Globus pallidus (tissue), 1 donor: ENCODE measurements around the gene CPNE2.

Experiments
- DNase-seq: peaks from one replicate; pipeline ENCODE4 v3.0.0-alpha.2; 2015; ENCODE audit warnings: low spot score

CPNE2 gene

GRCh38 chr16:57144027-57144426 lies 51.6 kb downstream of the CPNE2 start:
- DNase-seq, result no peak

GRCh38 chr16:57145046-57146021 lies 53.0 kb downstream of the CPNE2 start:
- no peak for DNase-seq

- DNase-seq, result no peak
These were observed 53.8 kb downstream of the CPNE2 start for GRCh38 chr16:57146040-57146647.

GRCh38 chr16:57146735-57147134 lies 54.4 kb downstream of the CPNE2 start:
- no peak for DNase-seq

- no peak for DNase-seq
These were observed 55.2 kb downstream of the CPNE2 start for GRCh38 chr16:57147381-57148221.

- DNase-seq, result no peak
These were observed 56.1 kb downstream of the CPNE2 start for GRCh38 chr16:57148481-57148880.

GRCh38 chr16:57149391-57149790 lies 57.0 kb downstream of the CPNE2 start:
- DNase-seq, result no peak

GRCh38 chr16:57150682-57151330 lies 58.4 kb downstream of the CPNE2 start:
- DNase-seq, result no peak

GRCh38 chr16:57151369-57151768 lies 59.0 kb downstream of the CPNE2 start:
- no peak for DNase-seq

GRCh38 chr16:57152096-57153093 lies 60.0 kb downstream of the CPNE2 start:
- DNase-seq, result peak; percentile 75

GRCh38 chr16:57153841-57154240 lies 61.5 kb downstream of the CPNE2 start:
- DNase-seq, result no peak

- DNase-seq, result no peak
These were observed 63.4 kb downstream of the CPNE2 start for GRCh38 chr16:57155702-57156350.

GRCh38 chr16:57156351-57156703 lies 63.9 kb downstream of the CPNE2 start:
- no peak for DNase-seq

GRCh38 chr16:57157533-57157932 lies 65.2 kb downstream of the CPNE2 start:
- DNase-seq, result no peak

- no peak for DNase-seq
These were observed 67.1 kb downstream of the CPNE2 start for GRCh38 chr16:57159447-57159846.

- no peak for DNase-seq
These were observed 71.5 kb downstream of the CPNE2 start for GRCh38 chr16:57163842-57164241.

- DNase-seq, result no peak
These were observed 73.1 kb downstream of the CPNE2 start for GRCh38 chr16:57165483-57165882.

GRCh38 chr16:57165938-57166337 lies 73.6 kb downstream of the CPNE2 start:
- peak; percentile 51 for DNase-seq

GRCh38 chr16:57166451-57166850 lies 74.1 kb downstream of the CPNE2 start:
- peak; percentile 14 for DNase-seq

GRCh38 chr16:57166951-57167350 lies 74.6 kb downstream of the CPNE2 start:
- DNase-seq, result peak; percentile 55
